Measurements from ENCODE around the gene C6orf132.

GRCh38 chr6:42068872-42069522 is 73.4 kb downstream of the C6orf132 start:
- TF ChIP-seq CTCF (IDR thresholded peaks at IDR 0.05) (no peak), POLR2A (IDR thresholded peaks at IDR 0.05) (no peak)

All from body of pancreas (tissue), 4 donors.